HG02943 (cell line): ENCODE results near the gene SEC14L3.
"Not testable (repeated sequence)": the region's sequence is repeated elsewhere in the genome, so short reads cannot be mapped to it uniquely, and the experiment has no call there.

ENCODE experiments used
- ATAC-seq: cut with Tn5 transposase; IDR thresholded peaks from one replicate; pipeline ENCODE4 v1.9.1; 2021; ENCODE audit warnings: mild to moderate bottlenecking, low read depth, moderate library complexity; ENCODE audit not compliant: unreplicated experiment

The SEC14L3 gene

DNA sequence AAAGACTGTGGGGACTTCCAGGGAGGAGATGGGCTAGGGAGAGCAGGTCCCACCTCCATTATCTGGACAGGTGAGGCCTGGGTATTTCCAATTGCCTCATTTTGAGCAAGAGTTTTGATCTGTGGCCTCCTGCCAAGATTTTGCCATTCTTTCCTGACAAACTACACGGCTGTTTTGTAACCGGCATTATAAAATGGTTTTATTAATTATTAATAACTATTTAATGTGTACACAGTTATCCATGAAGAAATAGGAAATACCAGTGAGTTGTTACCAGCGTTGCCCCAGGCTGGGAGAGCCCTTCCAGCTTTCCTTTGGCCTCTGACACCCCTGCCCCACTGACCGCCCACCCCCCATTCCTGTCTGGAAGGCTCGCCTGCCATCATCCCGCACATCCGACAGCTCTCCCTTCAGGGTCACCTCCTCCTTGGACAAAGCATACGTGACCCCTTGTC is 14.9 kb upstream of the SEC14L3 start:
- ATAC-seq: no peak

DNA sequence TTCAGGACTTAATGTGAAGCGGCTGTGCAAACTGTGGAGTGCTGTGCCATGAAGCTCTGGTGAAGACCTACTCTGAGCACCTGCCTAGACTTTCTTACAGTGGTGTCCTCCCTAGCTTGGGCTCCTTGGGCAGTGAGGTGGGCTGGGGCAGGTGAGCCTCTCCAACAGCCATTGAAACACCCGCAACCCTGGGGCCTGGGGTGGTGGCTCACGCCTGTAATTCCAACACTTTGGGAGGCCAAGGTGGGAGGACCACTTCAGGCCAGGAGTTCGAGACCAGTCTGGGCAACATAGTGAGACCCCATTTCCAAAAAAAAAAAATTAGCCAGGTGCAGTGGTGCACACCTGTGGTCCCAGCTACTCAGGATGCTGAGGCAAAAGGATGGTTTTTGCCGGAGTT is 14.3 kb upstream of the SEC14L3 start:
- ATAC-seq: no peak

- ATAC-seq: no peak
Measured at GRCh38 chr22:30485362-30485988, 13.7 kb upstream of the SEC14L3 start.

DNA sequence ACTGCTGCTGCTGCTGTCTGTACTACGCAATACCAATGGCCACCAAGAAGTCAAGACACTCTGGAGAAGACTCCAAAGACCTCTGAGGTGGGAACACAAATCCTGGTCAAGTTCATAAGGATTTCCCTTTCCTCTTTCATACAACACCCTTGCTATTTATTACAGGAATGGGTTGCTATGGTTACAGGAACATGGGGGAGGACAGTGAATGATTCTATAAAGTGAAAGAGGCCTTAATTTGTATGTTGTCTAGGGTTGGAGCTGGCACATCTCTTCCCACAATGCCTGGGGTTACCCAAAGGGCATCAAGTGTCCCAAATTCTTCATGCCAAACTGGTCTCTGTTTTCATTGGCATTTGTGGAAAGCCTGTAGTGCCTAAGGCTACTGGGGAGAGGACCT is 11.4 kb upstream of the SEC14L3 start:
- ATAC-seq: no peak

DNA sequence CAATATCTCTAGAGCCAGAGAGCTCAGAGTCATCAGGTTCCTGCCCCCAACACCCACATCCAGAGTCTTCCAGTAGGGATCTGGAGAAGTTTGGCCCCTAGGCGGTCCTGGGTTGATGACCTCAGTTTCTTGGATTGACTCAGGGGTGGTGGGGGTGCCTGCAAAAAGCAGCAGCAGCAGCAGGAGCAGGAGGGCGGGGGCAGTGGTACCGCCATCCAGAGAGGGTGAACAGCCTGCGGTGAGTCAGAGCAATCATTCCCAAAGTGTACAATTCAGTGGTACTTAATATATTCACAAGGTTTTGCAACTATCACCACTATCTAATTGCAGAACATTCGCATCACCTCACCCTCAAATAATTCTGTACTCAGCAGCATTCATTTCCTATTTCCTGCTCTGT is 9.9 kb upstream of the SEC14L3 start:
- ATAC-seq: no peak

DNA sequence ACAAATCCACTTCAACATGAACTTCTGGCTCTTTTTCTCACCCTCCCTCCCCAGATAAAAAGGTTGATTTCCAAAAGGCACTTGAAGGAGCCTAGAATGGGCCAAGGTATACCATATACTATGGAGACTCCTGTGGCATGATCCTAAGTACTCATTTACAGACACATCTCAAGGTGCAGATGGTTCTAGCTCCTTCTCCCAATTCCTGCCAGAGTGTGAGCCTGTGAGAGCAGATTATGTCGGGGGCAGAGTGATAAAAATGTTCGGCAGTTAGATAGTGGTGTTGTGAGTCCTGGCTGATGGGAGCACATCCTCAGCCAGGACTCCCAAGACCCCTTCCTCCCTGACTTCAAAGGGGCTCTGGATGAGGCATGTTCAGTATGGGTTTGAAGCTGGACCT is 8.2 kb upstream of the SEC14L3 start:
- no peak for ATAC-seq

DNA sequence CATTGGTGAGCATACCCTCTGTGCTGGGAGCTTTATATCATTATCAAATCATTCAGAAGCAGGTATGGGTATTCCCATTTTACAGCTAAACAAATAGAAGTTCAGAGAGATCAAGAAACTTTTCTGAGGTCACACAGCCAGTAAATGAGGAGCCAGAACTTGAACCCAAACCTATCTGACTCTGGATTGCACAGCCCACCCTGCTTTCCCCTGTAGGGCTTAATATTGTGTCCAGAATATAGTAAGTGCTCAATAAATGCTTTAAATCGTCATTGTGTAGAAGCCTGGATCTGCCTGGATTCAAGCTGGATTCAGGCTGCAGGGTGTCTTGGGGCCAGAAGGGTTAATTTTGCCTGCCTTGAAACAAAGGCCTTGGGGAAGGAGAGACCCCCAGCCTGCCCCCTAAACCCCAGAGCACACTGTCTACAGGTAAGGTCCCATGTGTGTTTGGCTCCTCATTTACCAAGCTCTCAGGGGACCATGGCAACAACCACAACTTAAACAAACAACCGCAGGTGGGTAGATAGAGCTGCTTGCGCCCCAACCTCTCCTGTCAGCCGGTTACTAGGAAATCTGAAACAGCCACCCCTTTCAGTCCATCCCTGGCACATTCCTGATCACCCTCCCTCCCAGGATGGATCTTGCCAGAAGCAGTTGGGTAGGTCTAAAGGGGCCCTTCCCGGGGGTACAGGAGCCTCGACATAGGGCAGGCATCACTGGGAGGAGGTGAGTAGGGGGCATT is 3.0 kb upstream of the SEC14L3 start:
- ATAC-seq: no peak

DNA sequence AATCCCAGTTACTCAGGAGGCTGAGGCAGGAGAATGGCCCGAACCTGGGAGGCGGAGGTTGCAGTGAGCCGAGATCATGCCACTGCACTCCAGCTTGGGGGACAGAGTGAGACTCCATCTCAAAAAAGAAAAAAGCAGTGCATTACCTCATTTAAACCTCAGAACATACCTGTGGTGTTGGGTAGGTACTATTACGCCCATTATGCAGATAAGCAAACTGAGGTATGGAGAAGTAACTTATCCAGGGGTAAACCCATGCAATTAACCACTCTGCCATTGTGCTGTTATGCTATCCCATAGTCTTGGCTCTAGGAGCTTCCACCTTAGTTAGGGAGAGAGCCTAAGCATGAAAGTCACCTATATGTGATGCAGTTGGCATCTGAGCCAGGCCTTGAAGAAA is 2.3 kb upstream of the SEC14L3 start:
- ATAC-seq: no peak

- no peak for ATAC-seq
Measured at GRCh38 chr22:30472994-30473720, 1.3 kb upstream of the SEC14L3 start.

- no peak for ATAC-seq
Measured at GRCh38 chr22:30470655-30471054, 1.2 kb downstream of the SEC14L3 start.

DNA sequence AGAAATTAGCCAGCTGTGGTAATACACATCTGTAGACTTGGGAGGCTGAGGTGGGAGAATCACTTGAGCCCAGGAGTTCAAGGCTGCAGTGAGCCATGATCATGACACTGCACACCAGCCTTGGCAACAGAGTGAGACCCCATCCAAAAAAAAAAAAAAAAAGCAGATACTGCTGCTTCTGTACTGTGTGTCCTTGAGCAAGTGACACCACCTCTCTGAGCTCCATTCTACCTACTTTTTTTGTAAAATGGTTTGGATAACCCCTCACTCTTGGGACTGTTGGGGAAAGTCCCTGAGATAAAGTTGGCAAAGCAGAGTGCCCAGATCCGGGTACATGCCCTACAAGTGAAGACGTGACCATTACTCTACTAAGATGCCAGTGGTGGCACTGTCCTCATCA is 2.7 kb downstream of the SEC14L3 start:
- ATAC-seq: no peak

DNA sequence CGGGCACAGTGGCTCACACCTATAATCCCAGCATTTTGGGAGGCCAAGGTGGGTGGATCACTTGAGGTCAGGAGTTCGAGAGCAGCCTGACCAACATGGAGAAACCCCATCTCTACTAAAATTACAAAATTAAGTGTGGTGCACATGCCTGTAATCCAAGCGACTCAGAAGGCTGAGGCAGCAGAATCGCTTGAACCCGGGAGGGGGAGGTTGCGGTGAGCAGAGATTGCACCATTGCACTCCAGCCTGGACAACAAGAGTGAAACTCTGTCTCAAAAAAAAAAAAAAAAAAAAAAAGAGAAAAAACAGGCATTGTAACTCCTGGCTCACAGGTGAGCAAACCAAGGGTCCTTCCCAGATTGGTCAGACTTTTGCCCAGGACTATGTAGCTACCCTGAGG is 11.3 kb downstream of the SEC14L3 start:
- ATAC-seq: not testable (repeated sequence)

- ATAC-seq: no peak
Measured at GRCh38 chr22:30460147-30460546, 11.7 kb downstream of the SEC14L3 start.

DNA sequence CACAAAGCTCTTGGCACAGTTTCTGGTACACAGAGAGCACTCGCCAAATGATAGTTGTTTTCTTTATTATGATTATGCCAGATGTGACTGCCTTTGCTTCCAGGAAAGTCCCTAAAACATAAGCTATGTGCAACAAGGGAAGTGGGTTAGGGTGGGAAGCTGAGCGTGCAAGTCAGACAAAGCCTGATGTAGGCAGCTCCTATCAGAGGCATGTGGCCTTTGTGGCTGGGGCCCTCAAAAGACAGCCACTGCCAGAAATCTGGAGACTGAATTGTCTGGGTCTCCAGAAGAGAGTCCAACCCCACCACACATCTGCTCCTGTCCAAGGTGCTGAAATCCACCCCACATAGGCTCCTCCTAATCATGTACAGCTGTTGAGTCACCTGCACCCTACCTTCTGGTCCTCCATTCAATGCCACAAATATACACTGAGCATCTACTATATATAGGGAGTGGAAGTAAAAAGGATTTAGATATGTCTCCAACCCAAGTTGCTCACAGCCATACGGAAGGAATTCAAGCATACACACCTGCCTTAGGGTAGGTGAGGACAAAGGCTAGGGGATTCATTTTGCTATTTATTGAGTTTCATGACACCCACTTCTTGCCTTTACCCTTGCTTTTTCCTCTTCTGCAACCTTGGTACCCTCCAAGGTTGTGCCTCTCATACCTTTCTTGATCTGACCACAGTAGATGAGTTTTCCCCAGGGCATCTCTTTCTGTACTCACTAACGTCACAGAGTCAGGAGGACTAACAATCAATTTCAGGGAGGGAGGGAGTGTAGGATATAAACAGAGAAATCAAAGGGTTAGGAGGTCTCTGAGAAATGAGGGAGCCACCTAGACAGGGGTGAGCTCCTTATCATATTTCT is 12.4 kb downstream of the SEC14L3 start:
- ATAC-seq: no peak

GRCh38 chr22:30457981-30458380 is 13.8 kb downstream of the SEC14L3 start:
- no peak for ATAC-seq

- no peak for ATAC-seq
Measured at GRCh38 chr22:30455075-30455840, 16.6 kb downstream of the SEC14L3 start.

DNA sequence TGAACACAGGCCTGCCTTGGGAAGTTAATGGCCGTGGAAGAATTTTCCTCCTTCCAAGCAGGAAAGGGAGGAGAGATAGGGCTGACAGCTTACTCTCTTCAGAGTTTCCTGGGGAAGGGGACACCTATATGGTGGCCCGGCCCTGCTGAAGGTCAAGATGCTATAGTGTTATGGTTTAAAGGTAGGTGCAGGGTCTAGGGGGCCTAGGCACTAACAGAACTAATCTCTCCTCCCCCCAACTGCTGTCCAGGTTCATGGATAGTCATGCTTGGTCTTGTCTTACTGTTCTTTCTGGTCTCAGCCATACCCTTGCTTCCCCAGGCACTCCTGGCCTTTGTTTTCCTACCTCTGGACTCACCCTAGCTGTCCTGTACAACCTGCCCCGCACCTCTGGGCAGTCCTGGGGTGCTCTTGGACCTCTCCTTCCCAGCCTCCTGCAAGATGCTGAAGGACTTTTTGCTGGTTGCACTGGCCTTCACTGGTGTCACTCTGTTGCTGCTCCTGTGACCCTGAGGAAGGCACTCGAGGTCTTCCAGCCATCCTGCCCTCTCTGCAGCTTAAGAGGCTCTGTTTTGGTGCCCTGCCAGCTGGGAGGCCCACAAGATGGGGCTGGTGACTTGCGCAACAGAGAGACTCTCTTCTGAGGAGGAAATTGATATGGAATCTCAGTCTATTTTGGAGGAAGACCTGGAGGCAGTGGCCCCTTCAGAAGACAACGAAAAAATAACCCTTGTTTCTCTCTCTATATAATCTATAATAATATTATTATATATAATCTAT is 17.9 kb downstream of the SEC14L3 start:
- ATAC-seq: no peak

GRCh38 chr22:30452861-30453260 is 19.0 kb downstream of the SEC14L3 start:
- ATAC-seq: no peak

GRCh38 chr22:30451488-30451887 is 20.3 kb downstream of the SEC14L3 start:
- not testable (repeated sequence) for ATAC-seq
